ENCODE measurements around the gene MYO5C.
"Not testable (repeated sequence)": the region's sequence is repeated elsewhere in the genome, so short reads cannot be mapped to it uniquely, and the experiment has no call there.

The MYO5C gene

GRCh38 chr15:52308446-52309153, 13.0 kb upstream of the MYO5C start:
- no peak for DNase-seq (ENCODE audit: low read depth, low spot score)

- DNase-seq (ENCODE audit: low read depth, low spot score) = no peak
Observed at GRCh38 chr15:52307847-52308246, 12.2 kb upstream of the MYO5C start.

GRCh38 chr15:52306270-52306669, 10.7 kb upstream of the MYO5C start:
- no peak for DNase-seq (ENCODE audit: low read depth, low spot score)

- no peak for DNase-seq (ENCODE audit: low read depth, low spot score)
Observed at GRCh38 chr15:52303093-52303772, 7.6 kb upstream of the MYO5C start.

- no peak for DNase-seq (ENCODE audit: low read depth, low spot score)
Observed at GRCh38 chr15:52301265-52301847, 5.8 kb upstream of the MYO5C start.

- peak; percentile 21 for DNase-seq (ENCODE audit: low read depth, low spot score)
Observed at GRCh38 chr15:52294881-52295420, 653 bp downstream of the MYO5C start.

GRCh38 chr15:52292780-52293392, 2.7 kb downstream of the MYO5C start:
- no peak for DNase-seq (ENCODE audit: low read depth, low spot score)

- no peak for DNase-seq (ENCODE audit: low read depth, low spot score)
Observed at GRCh38 chr15:52291204-52291603, 4.4 kb downstream of the MYO5C start.

GRCh38 chr15:52290800-52291199, 4.8 kb downstream of the MYO5C start:
- no peak for DNase-seq (ENCODE audit: low read depth, low spot score)

GRCh38 chr15:52290329-52290728, 5.3 kb downstream of the MYO5C start:
- no peak for DNase-seq (ENCODE audit: low read depth, low spot score)

GRCh38 chr15:52289629-52290081, 5.9 kb downstream of the MYO5C start:
- DNase-seq (ENCODE audit: low read depth, low spot score) = peak; percentile 88

GRCh38 chr15:52288986-52289385, 6.6 kb downstream of the MYO5C start:
- no peak for DNase-seq (ENCODE audit: low read depth, low spot score)

GRCh38 chr15:52288051-52288942, 7.3 kb downstream of the MYO5C start:
- DNase-seq (ENCODE audit: low read depth, low spot score) = peak; percentile 71

GRCh38 chr15:52287114-52287513, 8.5 kb downstream of the MYO5C start:
- DNase-seq (ENCODE audit: low read depth, low spot score) = no peak

GRCh38 chr15:52285941-52286340, 9.7 kb downstream of the MYO5C start:
- DNase-seq (ENCODE audit: low read depth, low spot score) = not testable (repeated sequence)

GRCh38 chr15:52284164-52284563, 11.4 kb downstream of the MYO5C start:
- DNase-seq (ENCODE audit: low read depth, low spot score) = peak; percentile 50

GRCh38 chr15:52283281-52283680, 12.3 kb downstream of the MYO5C start:
- no peak for DNase-seq (ENCODE audit: low read depth, low spot score)

- DNase-seq (ENCODE audit: low read depth, low spot score) = no peak
Observed at GRCh38 chr15:52282418-52282817, 13.2 kb downstream of the MYO5C start.

GRCh38 chr15:52281085-52282035, 14.2 kb downstream of the MYO5C start:
- no peak for DNase-seq (ENCODE audit: low read depth, low spot score)

Data from astrocyte of the hippocampus (primary cell).